Activated CD4-positive, alpha-beta T cell treated with anti-CD3 and anti-CD28 coated beads, Interleukin-2, amount 10 ng/mL, durations not matched to agents 24 days and 14 days (primary cell): ENCODE results near the gene PEX6. TPM values are rescaled to one million over a fixed set of nuclear protein-coding genes. Genes with fewer than 3 reads are reported as not detected.
A peak's percentile ranks its signal among the peaks of the same experiment; 100 is the strongest.
"Not testable (repeated sequence)": the region's sequence is repeated elsewhere in the genome, so short reads cannot be mapped to it uniquely, and the experiment has no call there.

Experiments used
- DNase-seq: peaks from one replicate; pipeline ENCODE4 v3.0.0; 2022
- H3K27ac Mint-ChIP-seq: one replicate; pipeline ENCODE4 v1.8.0; 2022; ENCODE audit warnings: mild to moderate bottlenecking, mixed read lengths
- H3K27me3 Mint-ChIP-seq: one replicate; pipeline ENCODE4 v1.8.0; 2022; ENCODE audit warnings: mixed read lengths
- H3K36me3 Mint-ChIP-seq: one replicate; pipeline ENCODE4 v1.8.0; 2022; ENCODE audit warnings: low read depth, mild to moderate bottlenecking, mixed read lengths
- H3K4me1 Mint-ChIP-seq: one replicate; pipeline ENCODE4 v1.8.0; 2021; ENCODE audit warnings: mixed read lengths
- H3K4me3 Mint-ChIP-seq: one replicate; pipeline ENCODE4 v1.8.0; 2022; ENCODE audit warnings: mild to moderate bottlenecking, moderate library complexity, mixed read lengths
- H3K9me3 Mint-ChIP-seq: one replicate; pipeline ENCODE4 v1.8.0; 2021; ENCODE audit warnings: mixed read lengths
- intact Hi-C: fragments of 100-400 bp; cut with micrococcal nuclease; formaldehyde crosslinking; loops from one replicate; pipeline ENCODE4 v1.15.1; 2023
- total RNA-seq: library from RNA; stranded (reverse); gene quantifications from 2 replicates; pipeline ENCODE4 v1.2.3, GENCODE V29; 2022

PEX6 gene
- total RNA-seq, 1 donor from 2014 or later = 24.1 TPM

- Mint-ChIP-seq H3K4me3 (peak overlapping the region; percentile 99), H3K4me1 (peaks cover 44% of the 10 kb centered on the region), H3K27ac (peak overlapping the region; percentile 92), H3K9me3 (no peaks in the 10 kb centered on the region), H3K36me3 (peaks cover 56% of the 10 kb centered on the region), H3K27me3 (no peaks in the 10 kb centered on the region)
- DNase-seq = no peak
- intact Hi-C loops = loop anchor here (1.0 to 5.0 kb wide), 4 partner anchors 29 to 504 kb away; partner anchors contain the start of genes POLR1C, PPP2R5D, UBR2 and YIPF3
Measured at GRCh38 chr6:43013097-43013842, 34.3 kb upstream of the PEX6 start.

GRCh38 chr6:43012364-43012763 lies 33.4 kb upstream of the PEX6 start:
- Mint-ChIP-seq H3K4me3 (peak overlapping the region; percentile 99), H3K27me3 (no peaks in the 10 kb centered on the region), H3K4me1 (peaks cover 39% of the 10 kb centered on the region), H3K27ac (no peak overlapping the region), H3K36me3 (peaks cover 54% of the 10 kb centered on the region), H3K9me3 (no peaks in the 10 kb centered on the region)
- intact Hi-C loops = loop anchor here (2.0 to 5.0 kb wide), 2 partner anchors 450 to 504 kb away; partner anchors contain the start of genes POLR1C, UBR2 and YIPF3
- peak; percentile 65 for DNase-seq

- DNase-seq = no peak
- peaks cover 33% of the 10 kb centered on the region for H3K4me1 Mint-ChIP-seq
- no peaks in the 10 kb centered on the region for H3K9me3 Mint-ChIP-seq
- intact Hi-C loops = loop anchor here (5.0 kb wide), 1 partner anchor 449 kb away; the partner anchor contains the start of gene UBR2
- H3K27me3 Mint-ChIP-seq = no peaks in the 10 kb centered on the region
- H3K27ac Mint-ChIP-seq = no peak overlapping the region
- peaks cover 60% of the 10 kb centered on the region for H3K36me3 Mint-ChIP-seq
- H3K4me3 Mint-ChIP-seq = no peak overlapping the region
Measured at GRCh38 chr6:43011207-43011606, 32.2 kb upstream of the PEX6 start.

- no peaks in the 10 kb centered on the region for H3K9me3 Mint-ChIP-seq
- no peak overlapping the region for H3K4me3 Mint-ChIP-seq
- no peaks in the 10 kb centered on the region for H3K27me3 Mint-ChIP-seq
- intact Hi-C loops = loop anchor here (1.0 kb wide), 1 partner anchor 134 kb away; no protein-coding TSS in a partner anchor
- peak; percentile 80 for DNase-seq
- no peak overlapping the region for H3K27ac Mint-ChIP-seq
- peaks cover 22% of the 10 kb centered on the region for H3K4me1 Mint-ChIP-seq
- H3K36me3 Mint-ChIP-seq = peaks cover 59% of the 10 kb centered on the region
Measured at GRCh38 chr6:43009124-43009523, 30.1 kb upstream of the PEX6 start.

GRCh38 chr6:43007126-43007525 lies 28.1 kb upstream of the PEX6 start:
- intact Hi-C loops = no loop called here
- Mint-ChIP-seq H3K4me3 (no peak overlapping the region), H3K4me1 (peaks cover 4% of the 10 kb centered on the region), H3K27ac (no peak overlapping the region), H3K27me3 (no peaks in the 10 kb centered on the region), H3K36me3 (peaks cover 46% of the 10 kb centered on the region), H3K9me3 (no peaks in the 10 kb centered on the region)
- DNase-seq = no peak

GRCh38 chr6:43006251-43006650 lies 27.3 kb upstream of the PEX6 start:
- peaks cover 41% of the 10 kb centered on the region for H3K36me3 Mint-ChIP-seq

GRCh38 chr6:43005844-43006243 lies 26.9 kb upstream of the PEX6 start:
- Mint-ChIP-seq H3K4me3 (no peak overlapping the region), H3K9me3 (no peaks in the 10 kb centered on the region), H3K4me1 (peaks cover 2% of the 10 kb centered on the region), H3K27me3 (no peaks in the 10 kb centered on the region), H3K27ac (no peak overlapping the region), H3K36me3 (peaks cover 38% of the 10 kb centered on the region)
- DNase-seq = no peak
- intact Hi-C loops = no loop called here

More at GRCh38 chr6:43006251-43006650, 27.3 kb upstream of the PEX6 start:
- H3K27ac Mint-ChIP-seq = no peak overlapping the region
- no peak overlapping the region for H3K4me3 Mint-ChIP-seq
- intact Hi-C loops = no loop called here
- H3K27me3 Mint-ChIP-seq = no peaks in the 10 kb centered on the region
- H3K9me3 Mint-ChIP-seq = no peaks in the 10 kb centered on the region
- H3K4me1 Mint-ChIP-seq = peaks cover 2% of the 10 kb centered on the region
- DNase-seq = no peak

GRCh38 chr6:43001843-43002242 lies 22.9 kb upstream of the PEX6 start:
- H3K4me1 Mint-ChIP-seq = peaks cover 2% of the 10 kb centered on the region
- H3K36me3 Mint-ChIP-seq = peaks cover 14% of the 10 kb centered on the region
- intact Hi-C loops = no loop called here
- no peaks in the 10 kb centered on the region for H3K27me3 Mint-ChIP-seq
- H3K9me3 Mint-ChIP-seq = no peaks in the 10 kb centered on the region
- H3K4me3 Mint-ChIP-seq = no peak overlapping the region
- H3K27ac Mint-ChIP-seq = no peak overlapping the region
- DNase-seq = no peak

GRCh38 chr6:42998205-42998604 lies 19.2 kb upstream of the PEX6 start:
- DNase-seq, H3K4me1 Mint-ChIP-seq, H3K27ac Mint-ChIP-seq, H3K36me3 Mint-ChIP-seq, intact Hi-C loops, H3K27me3 Mint-ChIP-seq, H3K9me3 Mint-ChIP-seq, H3K4me3 Mint-ChIP-seq: not testable (repeated sequence)

GRCh38 chr6:42996513-42996912 lies 17.5 kb upstream of the PEX6 start:
- Mint-ChIP-seq H3K27ac (no peak overlapping the region), H3K9me3 (no peaks in the 10 kb centered on the region), H3K36me3 (peaks cover 9% of the 10 kb centered on the region), H3K4me1 (peaks cover 2% of the 10 kb centered on the region), H3K4me3 (no peak overlapping the region), H3K27me3 (no peaks in the 10 kb centered on the region)
- DNase-seq = no peak
- intact Hi-C loops = no loop called here

GRCh38 chr6:42993445-42993844 lies 14.5 kb upstream of the PEX6 start:
- no peak overlapping the region for H3K27ac Mint-ChIP-seq
- H3K27me3 Mint-ChIP-seq = no peaks in the 10 kb centered on the region
- H3K4me3 Mint-ChIP-seq = no peak overlapping the region
- DNase-seq = no peak
- H3K36me3 Mint-ChIP-seq = peaks cover 19% of the 10 kb centered on the region
- intact Hi-C loops = no loop called here
- peaks cover 3% of the 10 kb centered on the region for H3K4me1 Mint-ChIP-seq
- H3K9me3 Mint-ChIP-seq = no peaks in the 10 kb centered on the region

- Mint-ChIP-seq H3K4me3 (no peak overlapping the region), H3K4me1 (peaks cover 35% of the 10 kb centered on the region), H3K27ac (no peak overlapping the region), H3K9me3 (no peaks in the 10 kb centered on the region), H3K36me3 (peaks cover 30% of the 10 kb centered on the region), H3K27me3 (no peaks in the 10 kb centered on the region)
- DNase-seq = no peak
- intact Hi-C loops = no loop called here
Measured at GRCh38 chr6:42989923-42990322, 10.9 kb upstream of the PEX6 start.

GRCh38 chr6:42988486-42989020 lies 9.6 kb upstream of the PEX6 start:
- Mint-ChIP-seq H3K27me3 (no peaks in the 10 kb centered on the region), H3K4me1 (peaks cover 40% of the 10 kb centered on the region), H3K9me3 (no peaks in the 10 kb centered on the region), H3K27ac (no peak overlapping the region), H3K4me3 (no peak overlapping the region), H3K36me3 (peaks cover 29% of the 10 kb centered on the region)
- intact Hi-C loops = no loop called here
- no peak for DNase-seq

GRCh38 chr6:42987533-42988451 lies 8.8 kb upstream of the PEX6 start:
- H3K27ac Mint-ChIP-seq = no peak overlapping the region
- H3K36me3 Mint-ChIP-seq = peaks cover 27% of the 10 kb centered on the region
- no peaks in the 10 kb centered on the region for H3K9me3 Mint-ChIP-seq
- H3K4me1 Mint-ChIP-seq = peaks cover 38% of the 10 kb centered on the region
- H3K27me3 Mint-ChIP-seq = no peaks in the 10 kb centered on the region
- no peak for DNase-seq
- intact Hi-C loops = no loop called here
- no peak overlapping the region for H3K4me3 Mint-ChIP-seq
